Pancreas (tissue), 10 donors: ENCODE data around the gene SPARC. TPM values are rescaled to one million over a fixed set of nuclear protein-coding genes. Genes with fewer than 3 reads are reported as not detected.

Experiments used
- ATAC-seq, 4 donors: fragments of 200-7000 bp; cut with Tn5 transposase; one replicate each; pipeline versions ENCODE4 v1.8.0 to v1.9.1; 2020; ENCODE audit warnings: mild to moderate bottlenecking in 4 of 4, moderate library complexity in 4 of 4
- DNase-seq, 6 donors: peaks; one replicate each; pipeline ENCODE4 v3.0.0-alpha.2; 2020
- FAIRE-seq: peaks from 2 replicates; lab custom pipeline; 2012; peaks lifted over from hg19 to GRCh38; lab: Jason Lieb, UNC
- H3K27ac ChIP-seq, 4 donors: fragments of 200-600 bp; sonication (generic); 1 replicate in 3 of 4; 2 replicates in 1 of 4; pipeline versions ENCODE4 v1.5.0 to v1.8.0; 2020
- H3K27me3 ChIP-seq, 4 donors: fragments of 200-600 bp; one replicate each; pipeline ENCODE4 v1.8.0; 2021
- H3K36me3 ChIP-seq, 3 donors: fragments of 200-600 bp; sonication (generic) in 1 of 3; one replicate each; pipeline versions ENCODE4 v1.5.0 to v1.8.0; 2020 to 2021
- H3K4me1 ChIP-seq, 3 donors: fragments of 200-600 bp; one replicate each; pipeline ENCODE4 v1.8.0; 2021
- H3K4me3 ChIP-seq, 4 donors: fragments of 200-600 bp; sonication (generic) in 2 of 4; one replicate each; pipeline versions ENCODE4 v1.5.0 to v1.8.0; 2020 to 2021
- H3K9me3 ChIP-seq, 4 donors: fragments of 200-600 bp; one replicate each; pipeline ENCODE4 v1.8.0; 2021
- CTCF ChIP-seq, 4 donors: fragments of 200-600 bp; sonication (generic) in 3 of 4; IDR thresholded peaks; one replicate each; pipeline versions ENCODE4 v1.5.0 to v1.8.0; 2021; ENCODE audit warnings: antibody characterized with exemption in 4 of 4
- WGBS, 2 donors: extraction: QIAGEN DNeasy Blood & Tissue Kit; methylation state at CpG; one replicate each; pipeline ENCODE4 v1.1.7; 2013; 5-methylcytosine and 5-hydroxymethylcytosine counted together
- intact Hi-C, 3 donors: fragments of 100-400 bp; cut with DNase I; formaldehyde crosslinking; loops; one replicate each; pipeline versions ENCODE4 v1.11.1 to v1.14.2; 2022
- polyA plus RNA-seq, 2 donors: library from polyadenylated mRNA; stranded (reverse); fragments of 200-250 nt; gene quantifications; one replicate each; pipeline ENCODE4 v1.2.3, GENCODE V29; 2013
- total RNA-seq, 6 donors: library from RNA; stranded (reverse); fragmentation: NEBNext Ultra II Directional in 4 of 6; extraction: Animal tissue kit (Norgen Biotek cat#: 25700) in 4 of 6; gene quantifications; one replicate each; pipeline versions ENCODE4 v1.2.1 to v1.2.4, GENCODE V29; 2021 to 2023
- donor health status: healthy with polysubstance abuse.
- donor health status: DM: no; HTN: no; CAD: no; lungs with moderate emphysema.
- donor health status: DM: no; HTN: no; CAD: no.
- donor health status: control.
- donor health status: control.
- donor health status: Bipolar disorder and iron deficiency.
- donor health status: DM: yes; HTN: yes; CAD: no.
- donor health status: DM: no; HTN: no; CAD: no.
- donor health status: DM: no; HTN: no; CAD: no.
- donor health status: DM: yes; HTN: yes; CAD: no.

SPARC gene
- total and polyA plus RNA-seq, 8 donors = 27.2 to 608 (median 60.7) TPM

GRCh38 chr5:151617841-151618710 lies 68.6 kb downstream of the SPARC start:
- H3K9me3 ChIP-seq = no peaks in the 10 kb centered on the region
- no peaks in the 10 kb centered on the region for H3K36me3 ChIP-seq
- no peak for FAIRE-seq
- H3K4me3 ChIP-seq = no peak overlapping the region
- TF ChIP-seq CTCF (IDR thresholded peaks at IDR 0.05) = no peak
- H3K27me3 ChIP-seq = peaks cover 0 to 4% (median 0%) of the 10 kb centered on the region in 4 donors
- no peaks in the 10 kb centered on the region for H3K4me1 ChIP-seq
- ATAC-seq = peak; percentile 29 to 88 (median 43)
- intact Hi-C loops = no loop called here
- 72 to 75% methylated on average over 3 of the region's 3 CpGs for WGBS, 2 donors
- no peak overlapping the region for H3K27ac ChIP-seq
- DNase-seq = no peak

- H3K4me1 ChIP-seq = no peaks in the 10 kb centered on the region
- TF ChIP-seq CTCF (IDR thresholded peaks at IDR 0.05) = no peak
- H3K27ac ChIP-seq = no peak overlapping the region
- intact Hi-C loops = no loop called here
- FAIRE-seq (no peak), ATAC-seq (no peak), DNase-seq (no peak)
- H3K36me3 ChIP-seq = no peaks in the 10 kb centered on the region
- H3K9me3 ChIP-seq = no peaks in the 10 kb centered on the region
- H3K27me3 ChIP-seq = peaks cover 0 to under 1% (median 0%) of the 10 kb centered on the region in 4 donors
- H3K4me3 ChIP-seq = no peak overlapping the region
- 76 to 86% methylated on average over 6 of the region's 6 CpGs for WGBS, 2 donors
Measured at GRCh38 chr5:151617383-151617840, 69.3 kb downstream of the SPARC start.

GRCh38 chr5:151615431-151615830 lies 71.3 kb downstream of the SPARC start:
- 68 to 69% methylated on average over 4 of the region's 4 CpGs for WGBS, 2 donors
- FAIRE-seq (no peak), ATAC-seq (no peak), DNase-seq (no peak)
- Histone ChIP-seq H3K27ac (no peak overlapping the region), H3K36me3 (no peaks in the 10 kb centered on the region), H3K4me1 (no peaks in the 10 kb centered on the region), H3K4me3 (no peak overlapping the region), H3K9me3 (no peaks in the 10 kb centered on the region), H3K27me3 (no peaks in the 10 kb centered on the region)
- intact Hi-C loops = no loop called here
- no peak for TF ChIP-seq CTCF (IDR thresholded peaks at IDR 0.05)

GRCh38 chr5:151614565-151614964 lies 72.2 kb downstream of the SPARC start:
- H3K27me3 ChIP-seq = no peaks in the 10 kb centered on the region
- ATAC-seq (no peak), DNase-seq (no peak), FAIRE-seq (no peak)
- intact Hi-C loops = no loop called here
- WGBS, 2 donors = 44 to 61% methylated on average over 7 of the region's 7 CpGs
- H3K4me3 ChIP-seq = no peak overlapping the region
- H3K27ac ChIP-seq = no peak overlapping the region
- no peaks in the 10 kb centered on the region for H3K36me3 ChIP-seq
- no peak for TF ChIP-seq CTCF (IDR thresholded peaks at IDR 0.05)
- H3K4me1 ChIP-seq = no peaks in the 10 kb centered on the region
- H3K9me3 ChIP-seq = no peaks in the 10 kb centered on the region
